ENCODE results near the gene JAKMIP2. TPM values are rescaled to one million over a fixed set of nuclear protein-coding genes. Genes with fewer than 3 reads are reported as not detected.

Gene JAKMIP2
- total RNA-seq, 1 experiment from 2014 or later = 67.4 TPM

- Histone ChIP-seq H3K9me3 (ENCODE audit: low read depth, low read length, poor library complexity, severe bottlenecking) (no peaks in the 10 kb centered on the region), H3K36me3 (ENCODE audit: insufficient read depth, low read length, poor library complexity, severe bottlenecking) (no peaks in the 10 kb centered on the region), H3K27ac (ENCODE audit: low read depth, low read length, poor library complexity, severe bottlenecking) (no peak overlapping the region), H3K4me3 (ENCODE audit: low read depth, low read length, poor library complexity, severe bottlenecking) (no peak overlapping the region), H3K4me1 (ENCODE audit: insufficient read depth, low read length, poor library complexity, severe bottlenecking) (peaks cover 18% of the 10 kb centered on the region), H3K27me3 (replicated peaks; ENCODE audit: insufficient read depth, low read depth, low read length, poor library complexity) (no peaks in the 10 kb centered on the region)
- ChIA-PET POLR2A (ENCODE audit: low non-redundant PET) (no interaction called here), CTCF (no interaction called here)
- intact Hi-C loops (cut with micrococcal nuclease; ENCODE audit: unreplicated experiment) = no loop called here
- DNase-seq (ENCODE audit: low spot score) = no peak
- no TSS peak for BruUV-seq (replicated peaks)
- no peak for TF ChIP-seq EZH2 (IDR thresholded peaks at IDR 0.05; ENCODE audit: borderline replicate concordance, low read depth, low read length, poor library complexity, severe bottlenecking)
- no peak for TF ChIP-seq CTCF (conservative IDR thresholded peaks at IDR 0.05; ENCODE audit: low read depth, low read length)
These were observed 1.8 kb upstream of the JAKMIP2 start for GRCh38 chr5:147784146-147784987.

- no peak for TF ChIP-seq CTCF (conservative IDR thresholded peaks at IDR 0.05; ENCODE audit: low read depth, low read length)
- TF ChIP-seq EZH2 (IDR thresholded peaks at IDR 0.05; ENCODE audit: borderline replicate concordance, low read depth, low read length, poor library complexity, severe bottlenecking) = no peak
- POLR2A ChIA-PET (ENCODE audit: low non-redundant PET) = no interaction called here
- CTCF ChIA-PET = no interaction called here
- Histone ChIP-seq H3K36me3 (ENCODE audit: insufficient read depth, low read length, poor library complexity, severe bottlenecking) (peaks cover 11% of the 10 kb centered on the region), H3K27me3 (replicated peaks; ENCODE audit: insufficient read depth, low read depth, low read length, poor library complexity) (no peaks in the 10 kb centered on the region), H3K4me1 (ENCODE audit: insufficient read depth, low read length, poor library complexity, severe bottlenecking) (peaks cover 31% of the 10 kb centered on the region), H3K4me3 (ENCODE audit: low read depth, low read length, poor library complexity, severe bottlenecking) (peak overlapping the region; percentile 74), H3K27ac (ENCODE audit: low read depth, low read length, poor library complexity, severe bottlenecking) (peak overlapping the region; percentile 86), H3K9me3 (ENCODE audit: low read depth, low read length, poor library complexity, severe bottlenecking) (peaks cover 6% of the 10 kb centered on the region)
- intact Hi-C loops (cut with micrococcal nuclease; ENCODE audit: unreplicated experiment) = loop anchor here (2.0 kb wide), 1 partner anchor 30 kb away; no protein-coding TSS in a partner anchor
- BruUV-seq (replicated peaks) = TSS peak; percentile 47
- DNase-seq (ENCODE audit: low spot score) = no peak
These were observed 1.5 kb downstream of the JAKMIP2 start for GRCh38 chr5:147780924-147781573.

- peaks cover 38% of the 10 kb centered on the region for H3K4me1 ChIP-seq (ENCODE audit: insufficient read depth, low read length, poor library complexity, severe bottlenecking)
- H3K4me3 ChIP-seq (ENCODE audit: low read depth, low read length, poor library complexity, severe bottlenecking) = peak overlapping the region; percentile 74
- peak overlapping the region; percentile 86 for H3K27ac ChIP-seq (ENCODE audit: low read depth, low read length, poor library complexity, severe bottlenecking)
- ChIA-PET CTCF (no interaction called here), POLR2A (ENCODE audit: low non-redundant PET) (no interaction called here)
- H3K27me3 ChIP-seq (replicated peaks; ENCODE audit: insufficient read depth, low read depth, low read length, poor library complexity) = no peaks in the 10 kb centered on the region
- H3K36me3 ChIP-seq (ENCODE audit: insufficient read depth, low read length, poor library complexity, severe bottlenecking) = peaks cover 15% of the 10 kb centered on the region
- DNase-seq (ENCODE audit: low spot score) = no peak
- intact Hi-C loops (cut with micrococcal nuclease; ENCODE audit: unreplicated experiment) = loop anchor here (2.0 kb wide), 1 partner anchor 29 kb away; no protein-coding TSS in a partner anchor
- H3K9me3 ChIP-seq (ENCODE audit: low read depth, low read length, poor library complexity, severe bottlenecking) = peaks cover 10% of the 10 kb centered on the region
- TF ChIP-seq EZH2 (IDR thresholded peaks at IDR 0.05; ENCODE audit: borderline replicate concordance, low read depth, low read length, poor library complexity, severe bottlenecking) (no peak), CTCF (conservative IDR thresholded peaks at IDR 0.05; ENCODE audit: low read depth, low read length) (no peak)
- no TSS peak for BruUV-seq (replicated peaks)
These were observed 2.8 kb downstream of the JAKMIP2 start for GRCh38 chr5:147779694-147780093.

Measured in A673 (cell line).